ENCODE measurements around the gene ODC1. TPM values are rescaled to one million over a fixed set of nuclear protein-coding genes. Genes with fewer than 3 reads are reported as not detected.

ODC1 gene
- total RNA-seq, 1 donor from 2014 or later: 33.1 TPM

GRCh38 chr2:10481055-10481665, 33.0 kb upstream of the ODC1 start:
- DNase-seq (ENCODE audit: low spot score): no peak
- no peak for ATAC-seq
- intact Hi-C loops (cut with DNase I): loop anchor here (2.0 kb wide), 1 partner anchor 342 kb away; no protein-coding TSS in a partner anchor

GRCh38 chr2:10480359-10480949, 32.3 kb upstream of the ODC1 start:
- ATAC-seq (no peak), DNase-seq (ENCODE audit: low spot score) (no peak)
- intact Hi-C loops (cut with DNase I): loop anchor here (2.0 kb wide), 1 partner anchor 342 kb away; no protein-coding TSS in a partner anchor

- ATAC-seq (no peak), DNase-seq (ENCODE audit: low spot score) (no peak)
- intact Hi-C loops (cut with DNase I): no loop called here
Measured at GRCh38 chr2:10478916-10479315, 30.8 kb upstream of the ODC1 start.

GRCh38 chr2:10478298-10478625, 30.1 kb upstream of the ODC1 start:
- no peak for DNase-seq (ENCODE audit: low spot score)
- intact Hi-C loops (cut with DNase I): no loop called here
- no peak for ATAC-seq

GRCh38 chr2:10477443-10478297, 29.5 kb upstream of the ODC1 start:
- intact Hi-C loops (cut with DNase I): no loop called here
- no peak for DNase-seq (ENCODE audit: low spot score)
- no peak for ATAC-seq

- no peak for DNase-seq (ENCODE audit: low spot score)
- intact Hi-C loops (cut with DNase I): no loop called here
- ATAC-seq: no peak
Measured at GRCh38 chr2:10476723-10477442, 28.8 kb upstream of the ODC1 start.

- intact Hi-C loops (cut with DNase I): no loop called here
- DNase-seq (ENCODE audit: low spot score): no peak
- no peak for ATAC-seq
Measured at GRCh38 chr2:10475811-10476660, 27.9 kb upstream of the ODC1 start.

GRCh38 chr2:10475221-10475722, 27.1 kb upstream of the ODC1 start:
- ATAC-seq (no peak), DNase-seq (ENCODE audit: low spot score) (no peak)
- intact Hi-C loops (cut with DNase I): no loop called here

GRCh38 chr2:10473121-10473756, 25.1 kb upstream of the ODC1 start:
- intact Hi-C loops (cut with DNase I): no loop called here

GRCh38 chr2:10471955-10472354, 23.8 kb upstream of the ODC1 start:
- intact Hi-C loops (cut with DNase I): no loop called here
- DNase-seq (ENCODE audit: low spot score): no peak
- ATAC-seq: no peak

More at GRCh38 chr2:10473121-10473756, 25.1 kb upstream of the ODC1 start:
- DNase-seq (ENCODE audit: low spot score): no peak
- no peak for ATAC-seq

- intact Hi-C loops (cut with DNase I): no loop called here
- no peak for DNase-seq (ENCODE audit: low spot score)
- no peak for ATAC-seq
Measured at GRCh38 chr2:10471046-10471571, 23.0 kb upstream of the ODC1 start.

- no peak for DNase-seq (ENCODE audit: low spot score)
- no peak for ATAC-seq
- intact Hi-C loops (cut with DNase I): no loop called here
Measured at GRCh38 chr2:10469955-10470608, 22.0 kb upstream of the ODC1 start.

- intact Hi-C loops (cut with DNase I): no loop called here
- ATAC-seq (no peak), DNase-seq (ENCODE audit: low spot score) (no peak)
Measured at GRCh38 chr2:10469301-10469700, 21.2 kb upstream of the ODC1 start.

- intact Hi-C loops (cut with DNase I): loop anchor here (2.0 kb wide), 1 partner anchor 51 kb away; no protein-coding TSS in a partner anchor
- DNase-seq (ENCODE audit: low spot score) (no peak), ATAC-seq (no peak)
Measured at GRCh38 chr2:10467401-10467800, 19.3 kb upstream of the ODC1 start.

- ATAC-seq (no peak), DNase-seq (ENCODE audit: low spot score) (no peak)
- intact Hi-C loops (cut with DNase I): loop anchor here (2.0 kb wide), 1 partner anchor 52 kb away; no protein-coding TSS in a partner anchor
Measured at GRCh38 chr2:10466801-10467200, 18.7 kb upstream of the ODC1 start.

GRCh38 chr2:10465910-10466309, 17.8 kb upstream of the ODC1 start:
- no peak for DNase-seq (ENCODE audit: low spot score)
- no peak for ATAC-seq
- intact Hi-C loops (cut with DNase I): loop anchor here (2.0 kb wide), 1 partner anchor 53 kb away; no protein-coding TSS in a partner anchor
